ENCODE results near the gene TKTL1.
"Not testable (repeated sequence)": the region's sequence is repeated elsewhere in the genome, so short reads cannot be mapped to it uniquely, and the experiment has no call there.

The TKTL1 gene

GRCh38 chrX:154322890-154323289 lies 27.3 kb downstream of the TKTL1 start:
- no peak for DNase-seq

DNA sequence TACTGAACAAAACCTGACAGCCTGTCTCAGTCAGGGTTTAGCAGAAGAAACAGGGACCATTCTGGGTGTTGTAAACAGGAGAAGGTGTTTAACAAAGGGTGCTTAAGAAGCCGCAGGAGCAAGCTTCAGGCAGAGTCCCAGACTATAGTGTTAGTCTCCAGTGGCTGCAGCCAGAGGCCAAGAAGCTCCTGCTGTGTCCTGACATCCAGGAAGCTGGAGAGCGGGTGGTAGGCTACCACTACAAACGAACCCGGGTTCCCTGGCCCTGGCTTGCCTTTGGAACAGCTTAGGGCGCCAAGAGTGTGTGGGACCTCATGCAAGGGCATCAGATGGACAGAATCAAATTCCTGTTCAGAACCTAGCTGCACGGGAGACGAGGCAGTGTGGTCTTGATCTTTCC lies 27.9 kb downstream of the TKTL1 start:
- no peak for DNase-seq
- no peak for TF ChIP-seq POLR2A (IDR thresholded peaks at IDR 0.05; ENCODE audit: low read length)
- no peak for TF ChIP-seq GATA1 (IDR thresholded peaks at IDR 0.05; ENCODE audit: low read depth, low read length)

More at GRCh38 chrX:154322890-154323289, 27.3 kb downstream of the TKTL1 start:
- TF ChIP-seq POLR2A (IDR thresholded peaks at IDR 0.05; ENCODE audit: low read length) (no peak), GATA1 (IDR thresholded peaks at IDR 0.05; ENCODE audit: low read depth, low read length) (no peak)

GRCh38 chrX:154325541-154325940 lies 29.9 kb downstream of the TKTL1 start:
- no peak for TF ChIP-seq POLR2A (IDR thresholded peaks at IDR 0.05; ENCODE audit: low read length)
- no peak for TF ChIP-seq GATA1 (IDR thresholded peaks at IDR 0.05; ENCODE audit: low read depth, low read length)
- no peak for DNase-seq

DNA sequence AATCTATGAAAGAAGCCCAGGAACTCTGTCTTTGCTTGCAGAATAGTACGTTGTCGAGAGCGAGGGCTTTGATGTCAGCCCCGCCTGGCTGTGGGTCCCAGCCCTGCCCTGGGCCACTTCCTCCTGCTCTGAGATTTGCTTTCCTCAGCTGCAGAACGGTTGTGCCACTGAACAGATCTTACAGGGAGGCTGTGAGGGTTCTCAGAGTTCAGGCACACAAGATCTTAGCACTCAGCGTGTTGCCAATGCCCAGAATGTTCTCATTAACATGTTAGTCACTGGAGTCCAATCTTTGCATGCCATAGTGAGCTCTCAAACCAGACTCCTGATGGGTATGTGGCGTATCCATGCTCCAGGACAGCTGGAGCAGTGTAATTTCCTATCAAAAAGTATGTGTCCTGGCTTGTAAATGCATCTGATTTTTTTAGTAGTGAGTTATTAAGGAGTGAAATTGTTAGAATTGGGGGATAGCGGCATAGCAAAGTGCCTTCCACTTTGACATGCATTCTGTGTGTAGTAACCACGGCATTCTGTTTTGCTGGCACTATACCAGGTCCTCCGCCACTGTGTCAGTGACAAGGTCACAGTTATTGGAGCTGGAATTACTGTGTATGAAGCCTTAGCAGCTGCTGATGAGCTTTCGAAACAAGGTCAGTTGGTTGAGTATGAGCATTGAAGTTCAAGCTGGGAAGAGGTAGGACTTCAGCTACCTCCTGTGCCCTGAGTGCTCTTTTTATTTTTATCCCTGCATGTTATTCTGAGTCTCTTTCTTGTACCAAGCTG lies 31.6 kb downstream of the TKTL1 start:
- DNase-seq, result no peak

GRCh38 chrX:154328646-154329045 lies 33.1 kb downstream of the TKTL1 start:
- no peak for DNase-seq

More for the DNA sequence above, 31.6 kb downstream of the TKTL1 start:
- TF ChIP-seq GATA1 (IDR thresholded peaks at IDR 0.05; ENCODE audit: low read depth, low read length) (no peak), POLR2A (IDR thresholded peaks at IDR 0.05; ENCODE audit: low read length) (no peak)

DNA sequence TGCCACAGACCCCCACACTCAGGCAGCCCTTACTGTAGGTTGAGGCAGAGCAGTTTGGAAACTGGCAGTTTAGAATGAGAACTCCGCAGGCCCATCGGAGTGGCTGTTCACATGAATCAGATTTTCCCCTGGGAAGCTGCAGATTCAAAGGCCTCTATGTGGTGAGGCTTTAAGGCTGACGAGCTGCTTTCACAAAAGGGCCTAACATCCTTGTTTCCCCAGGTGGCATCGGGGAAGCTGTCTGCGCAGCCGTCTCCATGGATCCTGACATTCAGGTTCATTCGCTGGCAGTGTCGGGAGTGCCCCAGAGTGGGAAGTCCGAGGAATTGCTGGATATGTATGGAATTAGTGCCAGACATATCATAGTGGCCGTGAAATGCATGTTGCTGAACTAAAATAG lies 33.7 kb downstream of the TKTL1 start:
- TF ChIP-seq GATA1 (IDR thresholded peaks at IDR 0.05; ENCODE audit: low read depth, low read length) (no peak), POLR2A (IDR thresholded peaks at IDR 0.05; ENCODE audit: low read length) (no peak)
- DNase-seq, result no peak

More at GRCh38 chrX:154328646-154329045, 33.1 kb downstream of the TKTL1 start:
- TF ChIP-seq GATA1 (IDR thresholded peaks at IDR 0.05; ENCODE audit: low read depth, low read length) (no peak), POLR2A (IDR thresholded peaks at IDR 0.05; ENCODE audit: low read length) (no peak)

DNA sequence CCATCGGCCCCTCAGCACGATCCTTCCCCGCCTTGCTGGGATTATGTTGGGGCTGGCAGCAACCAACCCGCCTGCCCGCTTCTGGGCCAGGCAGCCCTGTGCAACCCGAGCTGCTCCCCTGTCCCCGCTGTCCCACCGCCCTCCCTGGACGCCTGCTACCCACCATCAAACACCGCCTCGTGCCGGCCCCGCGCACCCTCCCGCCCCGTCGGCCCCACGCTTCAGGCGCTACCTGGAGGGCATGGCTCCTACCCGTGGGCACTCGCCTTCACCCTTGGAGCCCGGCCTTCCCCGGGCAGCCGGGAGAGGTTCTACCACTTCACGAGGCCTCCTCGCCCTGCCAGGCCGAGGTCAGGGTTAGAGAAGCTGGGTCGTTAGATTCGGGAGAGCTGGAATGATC lies 37.0 kb downstream of the TKTL1 start:
- no peak for TF ChIP-seq POLR2A (IDR thresholded peaks at IDR 0.05; ENCODE audit: low read length)
- no peak for TF ChIP-seq GATA1 (IDR thresholded peaks at IDR 0.05; ENCODE audit: low read depth, low read length)
- DNase-seq, result no peak

GRCh38 chrX:154333116-154333515 lies 37.5 kb downstream of the TKTL1 start:
- no peak for TF ChIP-seq POLR2A (IDR thresholded peaks at IDR 0.05; ENCODE audit: low read length)

GRCh38 chrX:154333837-154334271 lies 38.3 kb downstream of the TKTL1 start:
- no peak for TF ChIP-seq GATA1 (IDR thresholded peaks at IDR 0.05; ENCODE audit: low read depth, low read length)
- no peak for TF ChIP-seq POLR2A (IDR thresholded peaks at IDR 0.05; ENCODE audit: low read length)
- no peak for DNase-seq

More at GRCh38 chrX:154333116-154333515, 37.5 kb downstream of the TKTL1 start:
- no peak for DNase-seq

- no peak for DNase-seq
Measured at GRCh38 chrX:154334496-154334895, 38.9 kb downstream of the TKTL1 start.

DNA sequence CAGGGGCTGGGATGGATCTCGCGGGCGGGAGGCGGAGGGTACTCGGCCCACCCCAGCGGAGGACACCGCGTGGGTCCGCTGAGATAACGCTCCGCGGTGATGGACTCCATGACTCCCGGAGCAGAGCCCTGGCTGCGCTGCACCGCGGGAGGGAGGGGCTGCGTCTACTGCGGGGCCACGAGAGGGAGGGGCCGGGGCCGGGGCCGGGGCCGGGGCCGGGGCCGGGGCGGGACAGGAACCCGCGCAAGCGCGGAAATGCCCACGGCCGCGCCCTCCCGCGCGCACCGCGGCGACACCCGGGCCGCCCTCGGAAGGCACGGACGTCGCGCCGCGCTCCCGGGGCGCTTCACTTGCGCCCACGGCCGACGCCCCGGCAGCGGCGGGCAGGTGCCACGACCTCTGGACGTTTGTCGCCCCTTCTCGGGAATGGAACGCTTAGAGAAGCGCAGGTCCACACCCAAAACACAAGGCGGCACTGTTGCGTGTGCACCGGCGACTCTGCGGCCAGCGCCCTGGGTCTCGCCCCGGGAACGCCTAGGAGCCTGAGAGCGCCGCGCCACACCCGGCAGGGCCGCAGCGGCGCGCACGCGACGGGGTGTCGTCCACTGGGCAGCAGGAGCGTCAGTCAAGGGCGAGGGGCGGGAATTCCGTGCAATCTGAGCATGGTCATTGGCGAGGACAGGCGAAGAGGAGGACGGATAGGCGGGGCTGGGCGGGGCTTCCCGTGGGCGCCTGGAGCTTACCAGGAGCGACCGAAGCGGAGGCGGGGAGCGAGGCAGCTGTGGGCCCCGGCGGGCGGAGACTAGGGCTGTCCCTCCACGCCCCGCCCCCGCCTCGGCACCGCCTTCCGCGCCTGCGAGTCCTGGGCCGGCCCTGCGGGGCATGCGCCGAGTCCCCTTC lies 46.1 kb downstream of the TKTL1 start:
- not testable (repeated sequence) for DNase-seq

More at GRCh38 chrX:154334496-154334895, 38.9 kb downstream of the TKTL1 start:
- TF ChIP-seq GATA1 (IDR thresholded peaks at IDR 0.05; ENCODE audit: low read depth, low read length), result no peak
- TF ChIP-seq POLR2A (IDR thresholded peaks at IDR 0.05; ENCODE audit: low read length), result no peak

- DNase-seq, result not testable (repeated sequence)
Measured at GRCh38 chrX:154343063-154343462, 47.5 kb downstream of the TKTL1 start.

- DNase-seq, result not testable (repeated sequence)
Measured at GRCh38 chrX:154343620-154344019, 48.0 kb downstream of the TKTL1 start.

- DNase-seq, result no peak
- TF ChIP-seq GATA1 (IDR thresholded peaks at IDR 0.05; ENCODE audit: low read depth, low read length) (no peak), POLR2A (IDR thresholded peaks at IDR 0.05; ENCODE audit: low read length) (no peak)
Measured at GRCh38 chrX:154348114-154348531, 52.5 kb downstream of the TKTL1 start.
